GM19455 (cell line): ENCODE results near the gene GNG7.

ENCODE experiments used
- ATAC-seq: cut with Tn5 transposase; IDR thresholded peaks from one replicate; pipeline ENCODE4 v1.9.1; 2021; ENCODE audit not compliant: unreplicated experiment

GNG7 gene

DNA sequence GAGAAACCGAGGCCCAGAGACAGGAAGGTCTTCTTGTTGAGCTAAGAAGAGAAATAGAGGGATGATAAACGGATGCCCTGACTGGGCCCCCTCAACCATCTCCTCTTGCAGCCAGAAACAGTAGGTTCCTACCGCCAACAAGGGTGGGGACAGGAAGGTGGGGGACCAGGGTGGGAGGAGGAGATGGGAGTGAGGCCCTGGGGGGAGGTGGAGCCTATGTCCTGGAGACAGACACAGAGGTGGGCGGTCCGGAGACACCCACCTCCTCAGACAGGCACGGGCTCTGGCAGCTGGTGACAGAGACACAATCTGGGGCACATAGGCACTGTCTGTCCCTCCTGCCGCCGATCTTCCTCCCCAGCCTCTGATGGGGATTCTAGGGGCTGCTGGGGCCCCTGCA lies 209.6 kb downstream of the GNG7 start:
- no peak for ATAC-seq

- no peak for ATAC-seq
Measured at GRCh38 chr19:2491130-2491801, 211.2 kb downstream of the GNG7 start.

DNA sequence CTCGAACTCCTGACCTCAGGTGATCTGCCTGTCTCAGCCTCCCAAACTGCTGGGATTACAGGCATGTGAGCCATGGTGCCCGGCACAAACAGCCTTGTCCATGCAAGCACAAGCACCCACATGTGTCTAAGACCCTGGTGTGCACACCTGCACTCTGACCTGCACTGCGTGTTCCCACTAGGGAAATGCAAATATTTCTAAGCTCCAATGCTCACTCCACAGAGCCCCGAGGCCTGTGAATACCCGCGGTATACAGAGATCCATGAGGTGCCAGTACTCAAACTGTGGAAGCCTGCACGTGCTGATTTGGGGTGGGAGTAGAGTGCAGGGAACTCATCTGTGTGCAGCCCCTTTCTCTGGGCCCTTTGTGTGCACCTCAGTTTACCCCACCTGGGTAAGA lies 211.8 kb downstream of the GNG7 start:
- ATAC-seq = no peak

DNA sequence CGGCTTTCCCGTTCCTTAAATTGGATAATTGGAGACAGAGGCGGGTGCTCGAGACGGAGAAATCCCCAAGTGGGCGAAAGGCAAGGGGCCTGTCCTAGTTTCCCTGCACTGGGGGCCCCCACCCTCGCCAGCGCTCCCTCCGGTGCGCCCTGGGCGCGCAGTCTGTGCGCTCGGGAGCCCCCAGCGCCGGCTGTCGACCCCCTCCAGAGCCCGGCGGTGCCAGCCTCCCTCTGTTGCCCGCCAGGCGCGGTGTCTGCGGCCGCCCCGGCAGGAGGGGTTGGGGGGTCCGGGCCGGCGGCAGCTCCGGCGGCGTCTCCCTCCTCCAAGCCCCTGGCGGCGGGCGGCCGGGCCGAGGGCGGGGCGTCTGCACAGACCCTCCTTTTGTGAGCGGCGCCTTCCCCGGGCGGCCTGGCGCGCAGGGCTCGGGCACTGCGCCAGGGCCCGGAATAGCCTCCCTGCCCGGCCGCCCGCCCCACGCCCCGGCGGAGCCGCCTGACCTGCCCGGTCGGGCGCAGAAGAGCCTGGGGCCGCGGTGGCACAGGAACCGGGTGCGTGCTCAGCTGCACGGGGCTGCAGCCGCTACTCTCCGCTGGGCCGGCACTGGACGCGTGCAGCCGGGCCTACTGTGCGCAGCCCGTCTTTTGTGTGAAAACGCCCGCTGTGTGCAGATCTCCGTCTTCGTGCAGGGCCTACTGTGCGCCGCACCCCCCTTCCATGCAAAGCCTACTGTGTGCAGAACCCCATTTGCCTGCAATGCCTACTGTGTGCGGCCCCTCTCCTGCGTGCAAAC lies 213.4 kb downstream of the GNG7 start:
- no peak for ATAC-seq

DNA sequence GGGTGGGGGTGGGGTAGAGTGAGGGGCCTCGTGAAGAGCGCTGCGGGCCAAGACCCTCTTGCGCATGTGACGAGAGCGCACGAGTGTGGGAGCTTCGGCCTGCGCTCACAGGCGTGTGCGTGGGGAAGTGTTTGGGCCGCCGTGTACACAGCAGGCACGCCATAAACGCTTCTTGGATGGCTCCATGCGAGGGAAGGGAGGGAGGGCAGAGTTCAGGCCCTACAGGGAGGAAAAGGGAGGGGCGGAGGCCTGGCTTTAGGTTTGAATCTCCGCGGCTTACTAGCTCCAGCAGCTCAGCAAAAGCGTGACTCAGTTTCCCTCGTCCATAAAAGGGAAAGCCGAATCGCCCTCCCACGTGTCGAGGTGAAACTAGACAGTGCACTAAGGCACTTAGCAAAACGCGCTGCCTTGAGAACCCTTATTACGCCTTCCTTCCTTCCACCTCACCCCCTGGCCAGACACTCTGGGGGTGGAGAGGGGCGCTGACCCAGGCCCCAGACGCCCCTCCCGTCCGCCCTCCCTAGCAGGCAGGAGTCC lies 214.0 kb downstream of the GNG7 start:
- ATAC-seq = no peak

DNA sequence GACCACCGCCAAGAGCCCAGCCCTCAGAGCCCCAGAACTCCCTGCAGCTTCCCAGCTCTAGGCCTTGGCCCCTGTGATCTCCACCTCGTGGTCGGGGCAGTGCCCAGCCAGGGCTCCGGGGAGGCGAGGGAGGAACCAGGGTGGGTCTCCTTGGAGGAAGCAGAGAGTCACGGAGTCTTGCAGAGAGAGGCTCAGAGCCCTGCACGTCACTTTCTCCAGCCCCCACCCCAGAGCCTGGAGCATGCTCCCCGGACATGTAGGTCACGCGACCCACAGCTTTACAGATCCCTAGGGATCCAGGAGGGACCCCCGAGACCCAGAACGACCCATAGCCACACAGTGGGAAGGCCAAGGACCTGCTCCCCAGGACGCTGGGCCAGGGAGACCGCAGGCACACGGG lies 214.7 kb downstream of the GNG7 start:
- no peak for ATAC-seq

DNA sequence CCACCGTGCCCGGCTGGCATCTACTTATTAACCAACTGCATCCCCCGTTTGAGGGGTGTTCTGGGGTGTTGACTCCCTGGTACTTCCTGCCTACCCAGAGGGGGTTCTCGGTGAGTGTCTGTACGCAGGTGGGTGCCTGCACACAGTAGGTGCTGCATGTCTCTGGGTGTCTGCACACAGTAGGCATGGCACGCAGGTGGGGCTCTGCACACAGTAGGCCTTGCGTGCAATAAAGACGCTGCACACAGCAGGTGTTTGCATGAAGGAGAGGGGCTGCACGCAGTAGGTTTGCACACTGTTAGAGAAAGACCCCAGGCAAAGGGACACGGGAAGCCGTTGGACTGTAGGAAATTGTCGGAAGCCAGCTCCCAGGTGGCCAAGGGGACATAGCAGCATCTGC lies 215.4 kb downstream of the GNG7 start:
- no peak for ATAC-seq

GRCh38 chr19:2485428-2485827 lies 217.1 kb downstream of the GNG7 start:
- ATAC-seq = no peak

DNA sequence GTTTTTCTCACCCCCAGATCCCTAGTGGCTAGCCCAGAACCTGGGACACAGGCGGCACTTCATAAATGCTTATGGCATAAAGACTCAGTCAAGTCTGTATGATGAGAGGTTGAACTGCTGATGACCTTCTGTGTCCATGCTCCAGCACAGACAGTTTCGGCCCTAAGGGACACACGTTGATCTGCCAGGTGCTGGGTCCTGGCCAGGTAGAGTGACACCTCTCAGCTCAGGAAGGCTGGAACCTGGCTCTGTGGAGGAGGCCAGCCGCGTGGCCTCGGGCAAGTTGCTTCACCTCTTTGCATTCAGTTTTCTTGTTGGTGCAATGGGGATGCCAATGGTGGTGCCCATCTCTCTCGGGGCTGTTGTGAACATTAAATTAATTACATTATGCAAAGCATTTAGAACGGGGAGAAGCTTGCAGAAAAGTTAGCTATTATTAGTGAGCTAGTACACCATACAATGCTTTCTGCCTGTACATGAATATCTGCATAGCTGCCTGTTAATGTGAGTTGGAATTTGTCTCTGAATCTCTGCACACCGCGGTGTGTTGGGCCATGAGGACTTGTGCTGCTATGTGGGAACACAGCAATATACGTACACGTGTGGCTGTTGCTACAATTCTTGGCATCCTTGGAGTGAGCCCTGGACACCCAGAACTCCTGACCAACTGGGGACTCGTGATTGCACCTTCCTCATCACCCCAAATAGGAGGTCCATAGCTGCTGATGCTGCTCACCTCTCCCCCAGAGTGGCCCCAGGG lies 218.1 kb downstream of the GNG7 start:
- no peak for ATAC-seq

GRCh38 chr19:2483484-2484151 lies 218.9 kb downstream of the GNG7 start:
- no peak for ATAC-seq

DNA sequence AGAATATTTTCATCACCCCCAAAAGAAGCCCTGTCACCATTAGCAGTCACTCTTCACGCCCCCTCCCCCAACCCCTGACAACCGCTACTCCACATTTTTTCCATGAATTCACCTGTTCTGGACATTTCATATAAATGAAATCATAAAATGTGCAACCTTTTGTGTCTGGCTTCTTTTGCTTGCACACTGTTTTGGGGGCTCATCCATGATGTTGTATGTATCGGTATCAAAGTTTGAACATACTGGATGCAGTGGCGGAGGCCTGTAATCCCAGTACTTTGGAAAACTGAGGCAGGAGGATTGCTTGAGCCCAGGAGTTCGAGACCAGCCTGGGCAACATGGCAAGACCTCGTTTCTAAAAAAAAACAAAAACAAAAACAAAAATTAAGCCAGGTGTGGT lies 219.4 kb downstream of the GNG7 start:
- ATAC-seq = no peak

DNA sequence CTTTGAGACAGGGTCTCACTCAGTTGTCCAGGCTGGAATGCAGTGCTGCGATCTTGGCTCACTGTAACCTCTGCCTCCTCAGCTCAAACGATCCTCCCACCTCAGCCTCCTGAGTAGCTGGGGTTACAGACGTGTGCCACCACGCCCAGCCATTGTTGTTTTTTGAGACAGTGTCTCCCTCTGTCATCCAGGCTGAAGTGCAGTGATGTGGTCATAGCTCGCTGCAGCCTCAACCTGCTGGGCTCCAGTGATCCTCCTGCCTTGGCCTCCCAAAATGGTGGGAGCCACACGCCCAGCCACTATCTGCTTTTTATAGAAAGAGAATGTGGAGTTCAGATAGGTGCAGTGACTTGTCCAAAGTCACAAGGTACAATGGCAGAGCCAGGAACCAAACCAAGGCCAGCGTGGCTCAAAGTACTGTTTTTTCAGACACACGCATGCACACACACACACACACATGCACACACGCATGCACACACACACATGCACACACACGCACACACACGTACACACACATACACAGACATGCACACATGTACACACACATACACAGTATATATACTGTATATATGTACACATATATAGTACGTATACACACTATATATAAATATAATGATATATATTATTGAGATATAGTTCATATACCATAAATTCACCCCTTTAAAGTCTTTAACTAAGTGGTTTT lies 220.0 kb downstream of the GNG7 start:
- no peak for ATAC-seq

DNA sequence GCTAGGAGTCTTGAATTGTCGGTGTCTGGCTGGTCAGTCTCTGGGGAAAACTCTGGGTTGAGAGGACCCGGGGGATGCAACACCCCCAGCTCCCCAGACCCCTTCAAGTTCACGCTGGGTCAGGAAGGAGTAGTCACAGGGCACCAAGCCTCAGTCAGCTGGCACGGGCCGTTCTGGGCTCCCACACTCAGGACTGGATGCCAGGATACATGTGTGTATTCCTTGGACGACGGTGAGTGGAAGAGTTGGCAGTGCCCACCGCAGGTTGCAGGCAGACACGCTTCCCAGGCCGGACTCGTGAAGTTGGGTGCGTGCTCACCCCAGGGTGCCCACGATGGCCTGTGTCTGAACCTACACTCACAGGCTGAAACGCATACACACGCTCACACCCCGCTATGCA lies 221.0 kb downstream of the GNG7 start:
- no peak for ATAC-seq

DNA sequence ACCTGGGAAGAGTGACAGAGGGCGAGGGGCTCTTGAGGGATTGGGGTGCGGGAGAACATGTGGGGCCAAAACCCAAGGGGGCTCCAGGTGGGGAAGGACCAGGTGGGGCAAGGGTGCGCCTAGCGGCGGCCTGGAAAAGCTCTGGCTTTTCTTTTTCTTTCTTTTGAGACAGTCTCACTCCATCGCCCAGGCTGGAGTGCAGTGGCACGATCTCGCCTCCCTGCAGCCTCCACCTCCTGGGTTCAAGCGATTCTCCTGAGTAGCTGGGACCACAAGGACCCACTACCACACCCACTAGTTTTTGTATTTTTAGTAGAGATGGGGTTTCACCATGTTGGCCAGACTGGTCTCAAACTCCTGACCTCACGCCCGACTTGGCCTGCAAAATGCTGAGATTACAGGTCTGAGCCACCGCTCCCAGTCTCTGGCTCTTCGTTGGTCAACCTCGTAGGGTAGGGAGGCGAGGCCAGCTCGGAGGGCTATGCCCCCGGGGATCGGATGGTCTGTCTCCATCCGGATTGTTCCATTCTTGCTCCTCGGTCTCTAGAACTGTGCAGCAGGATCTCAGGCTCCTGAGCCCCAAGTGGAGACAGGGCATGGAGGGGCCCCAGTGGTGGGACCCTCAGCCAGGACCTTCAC lies 222.8 kb downstream of the GNG7 start:
- ATAC-seq = no peak

DNA sequence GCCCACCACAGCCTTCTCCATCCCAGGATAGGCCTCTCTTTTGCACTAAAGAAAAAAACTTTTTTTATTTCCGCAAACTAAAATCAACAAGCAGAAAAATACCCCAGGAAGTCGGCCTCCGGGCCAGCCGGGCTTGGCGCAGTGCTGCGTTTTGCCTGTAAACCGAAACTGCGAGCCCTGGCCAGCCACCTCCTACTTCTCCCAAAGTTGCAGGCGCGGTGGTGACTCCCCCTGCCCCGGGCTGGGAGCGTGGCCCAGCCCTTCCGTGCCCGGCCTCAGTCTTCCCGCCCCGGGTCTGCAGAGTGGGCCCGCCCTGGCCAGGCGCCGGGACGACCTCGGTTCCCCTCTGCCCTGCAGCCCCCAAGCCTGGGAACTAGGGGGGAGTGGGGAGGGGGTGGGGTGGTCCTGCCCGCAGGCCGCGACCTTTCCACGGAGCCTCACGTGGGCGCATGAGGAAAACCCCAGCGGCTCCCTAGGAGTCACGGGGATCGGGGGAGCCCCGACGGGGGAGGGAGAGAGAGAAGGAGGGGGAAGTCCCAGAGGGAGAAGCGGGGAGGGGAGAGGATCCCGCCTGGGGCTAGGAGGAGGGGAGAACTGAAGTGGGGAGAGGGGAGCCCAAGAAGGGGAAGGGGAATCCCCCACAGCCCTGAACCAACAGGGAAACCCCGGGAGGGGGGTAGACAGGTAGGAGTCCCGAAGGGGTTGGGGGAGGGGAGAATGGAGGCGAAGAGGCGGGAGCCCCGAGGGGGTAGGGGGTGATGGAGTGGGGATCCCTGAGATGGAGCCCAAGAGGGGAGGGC lies 223.5 kb downstream of the GNG7 start:
- ATAC-seq = no peak

GRCh38 chr19:2478278-2478755 lies 224.2 kb downstream of the GNG7 start:
- ATAC-seq = no peak

GRCh38 chr19:2477732-2478191 lies 224.7 kb downstream of the GNG7 start:
- ATAC-seq = no peak

GRCh38 chr19:2477141-2477710 lies 225.3 kb downstream of the GNG7 start:
- no peak for ATAC-seq
